Osteoblast (primary cell): ENCODE results near the gene CPD. TPM values are rescaled to one million over a fixed set of nuclear protein-coding genes. Genes with fewer than 3 reads are reported as not detected.

Source experiments
- DNase-seq: peaks from one replicate; pipeline ENCODE4 v3.0.0; 2011; ENCODE audit warnings: low spot score, mixed read lengths; ENCODE audit not compliant: insufficient read length; ENCODE audit errors: missing footprints
- H2AFZ ChIP-seq: 2 replicates; pipeline ENCODE4 v1.6.0; 2011; ENCODE audit warnings: mild to moderate bottlenecking, low read length
- H3K27ac ChIP-seq: 2 replicates; pipeline ENCODE4 v1.5.1; 2011; ENCODE audit warnings: mild to moderate bottlenecking, low read depth, low read length, moderate library complexity
- H3K27me3 ChIP-seq: 2 replicates; pipeline ENCODE4 v1.6.0; 2012; ENCODE audit warnings: mild to moderate bottlenecking, control low read depth, inconsistent platforms, low read length, moderate library complexity; ENCODE audit not compliant: insufficient read depth
- H3K36me3 ChIP-seq: 2 replicates; pipeline ENCODE4 v1.5.1; 2011; ENCODE audit warnings: mild to moderate bottlenecking, low read length, control low read depth, moderate library complexity; ENCODE audit not compliant: insufficient read depth
- H3K4me1 ChIP-seq: 2 replicates; pipeline ENCODE4 v1.5.1; 2011; ENCODE audit warnings: mild to moderate bottlenecking, low read length, control low read depth, moderate library complexity; ENCODE audit not compliant: insufficient read depth
- H3K4me2 ChIP-seq: 2 replicates; pipeline ENCODE4 v1.6.0; 2011; ENCODE audit warnings: mild to moderate bottlenecking, low read length; ENCODE audit not compliant: insufficient read depth
- H3K4me3 ChIP-seq: fragments of 200-600 bp; sonication (generic); 3 replicates; pipeline ENCODE4 v1.5.1; 2012; ENCODE audit warnings: mild to moderate bottlenecking, low read length, inconsistent platforms; ENCODE audit not compliant: insufficient read depth
- H3K79me2 ChIP-seq: 2 replicates; pipeline ENCODE4 v1.6.0; 2012; ENCODE audit warnings: mild to moderate bottlenecking, low read length, control low read depth, inconsistent platforms; ENCODE audit not compliant: insufficient read depth
- H3K9me3 ChIP-seq: 2 replicates; pipeline ENCODE4 v1.5.1; 2011; ENCODE audit warnings: low read depth, low read length, control low read depth
- H4K20me1 ChIP-seq: 2 replicates; pipeline ENCODE4 v1.6.0; 2012; ENCODE audit warnings: mild to moderate bottlenecking, low read length, control low read depth; ENCODE audit not compliant: insufficient read depth
- CTCF ChIP-seq: IDR thresholded peaks from 2 replicates; pipeline ENCODE4 v1.5.1; 2011; ENCODE audit warnings: mild to moderate bottlenecking, low read depth, low read length, moderate library complexity; ENCODE audit errors: extremely low read depth
- total RNA-seq: library from RNA; depleted of rRNA; stranded (reverse); fragments of >200 nt; gene quantifications from 2 replicates; pipeline ENCODE4 v1.2.3, GENCODE V29; 2012

The CPD gene
- total RNA-seq, 1 donor, result 95.2 TPM

DNA sequence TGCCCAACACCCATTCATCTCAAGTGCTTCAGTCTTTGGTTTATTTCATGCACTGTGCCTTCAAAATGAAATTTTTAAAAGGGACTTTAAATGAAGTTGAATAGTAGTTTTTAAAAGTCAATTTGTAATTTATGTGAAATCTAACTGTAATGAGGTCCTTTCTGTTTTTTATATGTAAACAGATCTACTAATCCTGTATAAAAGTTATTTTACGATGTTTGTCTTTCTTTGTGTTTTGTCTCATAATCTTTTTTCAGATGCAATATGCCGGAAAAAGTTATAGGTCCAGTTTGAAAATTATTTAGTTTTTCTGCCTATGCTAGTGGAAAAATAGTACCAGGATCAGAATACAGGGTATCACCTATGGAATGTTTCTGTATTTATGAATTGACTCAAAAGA lies 89.7 kb downstream of the CPD start:
- no peak overlapping the region for H2AFZ ChIP-seq

DNA sequence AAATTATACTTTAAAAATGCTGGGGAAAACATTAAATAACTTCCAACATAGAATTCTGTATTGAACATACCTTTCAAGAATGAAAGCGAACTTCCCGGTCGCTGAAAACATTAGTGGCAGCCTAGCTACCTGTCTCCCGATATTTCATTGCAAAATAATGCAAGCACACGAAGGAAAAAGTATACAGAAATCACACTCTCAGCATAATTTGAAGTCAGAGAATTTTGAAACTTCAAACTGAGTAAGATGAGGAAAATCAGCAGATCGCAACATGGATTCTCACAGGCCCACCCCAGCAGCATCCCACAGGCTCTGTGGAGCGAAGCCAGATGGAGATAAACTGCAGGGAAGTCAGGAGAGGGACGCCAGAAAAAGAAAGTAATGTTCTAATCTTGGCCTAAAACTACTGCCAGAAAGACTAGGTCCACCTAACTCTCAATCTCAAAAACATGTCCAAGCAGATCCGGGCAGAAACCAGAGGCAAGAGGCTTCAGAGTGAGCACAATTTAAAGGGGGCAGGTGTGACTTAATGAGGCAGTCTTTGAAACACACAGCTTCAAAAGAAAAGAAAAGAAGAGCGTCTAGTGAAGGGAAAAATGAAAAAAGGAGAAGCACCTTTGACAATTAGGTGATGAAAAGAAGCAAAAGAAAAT lies 93.6 kb downstream of the CPD start:
- Histone ChIP-seq H3K4me3 (peak overlapping the region; percentile 25), H3K4me1 (peaks cover 3% of the 10 kb centered on the region), H3K9me3 (no peaks in the 10 kb centered on the region), H2AFZ (peak overlapping the region; percentile 69), H3K4me2 (peak overlapping the region; percentile 61), H3K79me2 (peaks cover 2% of the 10 kb centered on the region), H3K27ac (no peak overlapping the region), H3K36me3 (no peaks in the 10 kb centered on the region), H3K27me3 (no peaks in the 10 kb centered on the region), H4K20me1 (no peaks in the 10 kb centered on the region)
- DNase-seq, result peak; percentile 31
- no peak for TF ChIP-seq CTCF

More for the DNA sequence above, 89.7 kb downstream of the CPD start:
- no peaks in the 10 kb centered on the region for H3K79me2 ChIP-seq
- H3K4me2 ChIP-seq, result no peak overlapping the region
- H3K4me1 ChIP-seq, result no peaks in the 10 kb centered on the region
- H3K27ac ChIP-seq, result no peak overlapping the region
- no peaks in the 10 kb centered on the region for H3K27me3 ChIP-seq
- no peak for TF ChIP-seq CTCF
- H3K36me3 ChIP-seq, result peaks cover 12% of the 10 kb centered on the region
- no peaks in the 10 kb centered on the region for H3K9me3 ChIP-seq
- H3K4me3 ChIP-seq, result no peak overlapping the region
- no peaks in the 10 kb centered on the region for H4K20me1 ChIP-seq
- DNase-seq, result no peak

GRCh38 chr17:30475206-30475605 lies 96.5 kb downstream of the CPD start:
- TF ChIP-seq CTCF, result no peak
- H3K9me3 ChIP-seq, result no peaks in the 10 kb centered on the region
- no peaks in the 10 kb centered on the region for H4K20me1 ChIP-seq
- no peaks in the 10 kb centered on the region for H3K27me3 ChIP-seq
- H3K79me2 ChIP-seq, result peaks cover 30% of the 10 kb centered on the region
- H2AFZ ChIP-seq, result no peak overlapping the region
- DNase-seq, result no peak
- no peak overlapping the region for H3K4me2 ChIP-seq
- peaks cover 8% of the 10 kb centered on the region for H3K4me1 ChIP-seq
- no peak overlapping the region for H3K4me3 ChIP-seq
- no peak overlapping the region for H3K27ac ChIP-seq
- H3K36me3 ChIP-seq, result peaks cover 6% of the 10 kb centered on the region

- Histone ChIP-seq H3K79me2 (peaks cover 43% of the 10 kb centered on the region), H3K9me3 (no peaks in the 10 kb centered on the region), H3K27me3 (no peaks in the 10 kb centered on the region), H4K20me1 (no peaks in the 10 kb centered on the region), H3K27ac (peak overlapping the region; percentile 96), H3K36me3 (peaks cover 21% of the 10 kb centered on the region), H3K4me2 (peak overlapping the region; percentile 88), H3K4me3 (peak overlapping the region; percentile 86), H3K4me1 (peaks cover 8% of the 10 kb centered on the region), H2AFZ (peak overlapping the region; percentile 98)
- peak; percentile 49 for DNase-seq
- no peak for TF ChIP-seq CTCF
These were observed 98.0 kb downstream of the CPD start for GRCh38 chr17:30476726-30477082.
